AG09309 (cell line): Measurements from ENCODE around the gene TRAPPC2L.

ENCODE experiments used
- DNase-seq: peaks from one replicate; pipeline ENCODE4 v3.0.0-alpha.2; 2010; ENCODE audit warnings: low read depth
- H3K4me3 ChIP-seq: 2 replicates; pipeline ENCODE4 v1.5.1; 2011; ENCODE audit warnings: mild to moderate bottlenecking, low read depth, low read length, moderate library complexity; ENCODE audit not compliant: control insufficient read depth
- TF ChIP-seq, protein P1 (sequence below): IDR thresholded peaks from 2 replicates; pipeline ENCODE4 v1.5.1; 2011; ENCODE audit warnings: mild to moderate bottlenecking, low read depth, low read length, inconsistent platforms; ENCODE audit not compliant: insufficient read depth, control insufficient read depth; ENCODE audit errors: missing control alignments

TRAPPC2L gene

DNA sequence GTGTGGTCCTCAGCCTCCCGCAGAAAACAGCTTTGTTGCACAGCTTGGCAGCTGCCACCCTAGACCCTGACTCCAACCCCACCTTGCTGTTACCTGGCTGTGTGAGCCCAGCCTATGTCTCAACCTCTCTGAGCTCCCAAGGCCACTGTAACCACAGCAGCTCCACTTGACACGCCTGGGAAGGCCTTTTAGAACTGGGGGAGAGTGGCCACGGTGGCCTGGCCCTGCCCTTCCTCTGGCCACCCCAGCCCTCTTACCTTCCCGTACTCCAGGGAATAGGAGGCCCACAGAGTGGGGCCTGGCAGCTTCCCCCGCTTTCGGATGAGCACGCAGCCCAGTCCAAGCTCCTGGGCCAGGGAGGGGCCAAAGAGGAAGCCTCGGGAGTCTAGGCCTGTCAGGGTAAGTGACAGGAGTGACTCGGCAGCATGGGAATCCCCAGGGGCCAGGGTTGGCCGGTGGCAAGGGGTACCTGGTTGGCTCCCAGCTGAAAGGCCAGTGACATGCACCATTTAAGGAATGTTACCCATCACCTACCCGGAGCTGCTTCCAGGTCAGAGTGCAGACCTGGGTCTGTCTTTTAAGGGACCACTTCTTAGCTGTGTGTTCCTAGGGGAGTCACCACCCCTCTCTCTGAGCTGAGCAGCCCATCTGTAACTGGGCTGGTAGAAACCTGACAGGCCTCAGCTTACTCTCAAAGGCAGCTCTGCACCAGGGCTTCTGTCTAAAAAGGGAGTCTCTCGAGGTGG is 46.6 kb upstream of the TRAPPC2L start:
- TF ChIP-seq, protein P1, sequence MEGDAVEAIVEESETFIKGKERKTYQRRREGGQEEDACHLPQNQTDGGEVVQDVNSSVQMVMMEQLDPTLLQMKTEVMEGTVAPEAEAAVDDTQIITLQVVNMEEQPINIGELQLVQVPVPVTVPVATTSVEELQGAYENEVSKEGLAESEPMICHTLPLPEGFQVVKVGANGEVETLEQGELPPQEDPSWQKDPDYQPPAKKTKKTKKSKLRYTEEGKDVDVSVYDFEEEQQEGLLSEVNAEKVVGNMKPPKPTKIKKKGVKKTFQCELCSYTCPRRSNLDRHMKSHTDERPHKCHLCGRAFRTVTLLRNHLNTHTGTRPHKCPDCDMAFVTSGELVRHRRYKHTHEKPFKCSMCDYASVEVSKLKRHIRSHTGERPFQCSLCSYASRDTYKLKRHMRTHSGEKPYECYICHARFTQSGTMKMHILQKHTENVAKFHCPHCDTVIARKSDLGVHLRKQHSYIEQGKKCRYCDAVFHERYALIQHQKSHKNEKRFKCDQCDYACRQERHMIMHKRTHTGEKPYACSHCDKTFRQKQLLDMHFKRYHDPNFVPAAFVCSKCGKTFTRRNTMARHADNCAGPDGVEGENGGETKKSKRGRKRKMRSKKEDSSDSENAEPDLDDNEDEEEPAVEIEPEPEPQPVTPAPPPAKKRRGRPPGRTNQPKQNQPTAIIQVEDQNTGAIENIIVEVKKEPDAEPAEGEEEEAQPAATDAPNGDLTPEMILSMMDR, result no peak
- DNase-seq, result no peak

DNA sequence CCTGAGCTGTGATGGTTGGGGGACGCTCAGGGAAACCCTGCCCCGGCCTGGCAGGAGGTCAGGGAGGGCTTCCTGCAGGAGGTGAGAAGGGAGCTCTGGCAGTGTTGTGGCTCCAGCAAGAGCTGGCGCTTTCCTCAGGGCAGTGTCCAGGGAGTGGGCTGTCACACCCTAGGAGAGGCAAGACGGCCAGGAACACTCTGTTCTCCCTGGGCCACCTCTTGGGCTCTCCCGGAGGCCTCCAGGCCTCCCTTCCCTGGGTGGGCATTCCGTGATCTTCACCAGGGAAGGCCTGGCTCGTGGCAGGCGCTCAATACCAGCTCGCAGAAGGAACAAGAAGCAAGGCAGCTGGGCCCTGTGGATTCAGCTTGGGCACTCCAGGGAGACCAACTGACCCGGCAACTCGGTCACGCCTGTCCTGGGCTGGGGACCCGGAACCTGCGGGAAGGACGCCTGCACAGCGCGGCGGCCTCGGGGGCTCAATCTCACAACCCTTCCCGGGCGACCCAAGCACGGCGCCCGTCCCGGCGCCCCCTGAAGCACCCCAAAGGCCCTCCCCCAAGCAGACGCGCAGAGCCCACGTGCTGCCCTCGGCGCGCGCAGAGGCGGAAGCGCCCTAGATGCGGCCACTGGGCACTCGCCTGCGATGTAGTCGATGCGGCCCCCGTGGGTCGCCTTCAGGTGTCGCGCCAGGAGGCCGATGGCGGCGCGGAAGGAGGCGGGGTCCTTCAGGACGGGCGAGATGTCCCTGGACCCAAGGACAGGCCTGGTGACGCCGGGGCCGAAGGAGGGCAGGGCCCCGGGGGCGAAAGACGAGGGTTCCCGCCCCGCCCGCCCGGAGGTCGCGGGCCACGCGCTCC is 45.8 kb upstream of the TRAPPC2L start:
- DNase-seq, result no peak

More for the DNA sequence above, 46.6 kb upstream of the TRAPPC2L start:
- H3K4me3 ChIP-seq, result peak overlapping the region; percentile 62

DNA sequence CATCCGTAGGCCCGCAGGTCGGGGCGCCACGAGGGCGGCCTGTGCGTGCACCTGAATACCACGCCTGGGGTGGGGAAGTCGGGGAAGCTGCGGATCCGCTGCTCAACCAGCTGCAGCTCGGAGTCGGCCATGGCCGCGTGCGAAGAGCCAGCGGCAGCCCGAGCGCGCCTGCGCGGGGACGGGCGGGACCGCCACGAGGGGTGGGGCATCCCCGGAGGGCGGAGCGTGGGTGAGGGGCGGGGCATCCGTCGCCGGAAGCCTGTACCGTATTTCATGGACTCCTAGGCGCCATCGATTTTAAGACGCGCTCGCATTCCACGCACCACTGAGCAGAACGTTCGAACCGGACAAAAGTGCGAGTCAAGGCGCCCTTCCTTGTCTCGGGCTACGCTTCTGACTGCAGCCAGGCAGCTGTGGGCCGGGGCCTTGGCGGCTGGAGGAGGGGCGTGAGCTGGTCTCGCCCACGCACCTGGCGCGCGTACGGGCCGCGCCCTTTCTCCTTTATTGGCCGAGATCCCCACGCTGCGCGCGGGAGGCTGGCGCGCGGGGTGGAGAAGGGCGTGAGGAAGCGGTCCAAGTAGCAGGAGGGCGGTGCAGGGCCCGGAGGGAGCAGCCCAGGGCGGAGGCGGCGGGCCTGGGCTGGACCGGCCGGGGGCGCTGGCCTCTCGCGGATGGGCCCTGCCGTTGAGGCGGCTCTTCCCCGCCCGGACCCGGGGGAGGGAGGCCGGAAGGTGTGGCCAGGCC is 45.0 kb upstream of the TRAPPC2L start, which contains the start of gene APRT:
Gene APRT (minus strand): TSS at position 160 of the 744 bp plus-strand sequence. CDS start 29 bp downstream, at position 131.
- TF ChIP-seq, protein P1, result no peak
- DNase-seq, result peak; percentile 79
- peak within 1 kb of the TSS; percentile 62 for H3K4me3 ChIP-seq

More for the DNA sequence above, 45.8 kb upstream of the TRAPPC2L start:
- H3K4me3 ChIP-seq, result peak overlapping the region; percentile 62
- TF ChIP-seq, protein P1, result no peak

DNA sequence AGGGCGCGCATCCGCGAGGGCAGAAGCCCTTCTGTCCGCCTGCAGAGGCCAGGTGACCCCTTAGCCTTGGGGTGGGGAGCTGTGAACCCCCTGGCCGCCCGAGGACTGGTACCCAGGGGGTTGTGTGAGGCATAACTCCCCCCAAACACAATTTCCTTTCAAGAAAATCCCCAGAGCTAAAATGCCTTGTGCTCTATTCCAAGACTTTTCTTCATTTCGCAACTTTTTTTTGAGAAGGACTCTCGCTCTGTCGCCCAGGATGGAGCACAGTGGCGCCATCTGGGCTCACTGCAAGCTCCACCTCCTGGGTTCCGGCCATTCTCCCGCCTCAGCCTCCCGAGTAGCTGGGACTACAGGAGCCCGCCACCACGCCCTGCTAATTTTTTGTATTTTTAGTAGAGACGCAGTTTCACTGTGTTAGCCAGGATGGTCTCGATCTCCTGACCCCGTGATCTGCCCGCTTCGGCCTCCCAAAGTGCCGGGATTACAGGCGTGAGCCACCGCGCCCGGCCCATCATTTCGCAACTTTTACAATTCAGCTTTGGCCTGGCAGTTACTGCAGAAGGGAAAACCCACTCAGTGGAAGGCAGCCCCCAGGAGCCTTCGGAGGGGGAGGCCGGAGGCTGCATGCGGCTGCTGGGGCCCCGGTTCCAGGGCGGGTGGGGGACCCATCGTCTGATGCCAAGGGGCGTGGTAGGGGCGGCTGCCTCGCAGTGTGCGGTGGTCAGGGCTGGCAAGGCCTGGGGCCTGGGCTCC is 44.2 kb upstream of the TRAPPC2L start:
- DNase-seq, result no peak
- TF ChIP-seq, protein P1, result no peak
- H3K4me3 ChIP-seq, result peak overlapping the region; percentile 61

DNA sequence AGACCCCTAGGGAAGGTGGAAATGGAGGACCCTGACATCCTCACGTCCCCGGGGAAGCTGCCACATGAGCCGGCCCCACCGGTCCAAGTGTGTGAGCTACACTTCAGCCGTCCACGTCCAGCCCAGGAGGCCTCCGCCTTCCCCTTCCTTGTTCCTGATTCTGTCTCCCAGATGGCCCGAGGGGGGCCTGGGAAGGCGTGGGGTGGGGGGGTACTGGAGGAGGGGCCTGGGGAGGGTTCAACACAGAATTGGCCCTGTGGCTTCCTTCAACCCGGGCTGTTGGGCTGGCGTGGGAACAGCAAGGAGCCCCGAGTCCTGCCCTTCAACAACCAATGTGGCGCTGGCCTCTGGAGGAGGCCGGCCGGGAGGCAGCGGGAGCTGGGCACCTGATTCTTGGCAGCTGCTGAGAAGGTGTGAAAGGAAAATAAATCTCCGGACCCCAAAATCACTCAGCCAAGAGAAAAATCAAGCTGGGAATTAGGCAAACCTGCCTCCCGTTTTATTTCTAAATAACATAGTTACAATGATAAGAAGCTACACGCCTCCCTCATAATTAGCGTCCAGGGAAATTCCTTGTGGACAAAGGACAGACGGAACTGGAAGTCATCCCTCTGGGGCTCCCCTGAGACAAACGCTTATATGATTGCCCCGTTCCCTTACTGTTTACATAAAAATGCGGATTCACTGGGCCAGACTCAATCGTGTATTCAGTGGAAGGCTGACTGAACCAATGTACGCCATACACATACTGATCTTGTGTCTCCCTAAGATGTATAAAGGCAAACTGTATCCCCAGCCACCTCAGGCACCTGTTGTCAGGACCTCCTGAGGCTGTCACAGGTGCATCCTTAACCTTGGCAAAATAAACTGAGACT is 43.4 kb upstream of the TRAPPC2L start:
- TF ChIP-seq, protein P1, result no peak
- H3K4me3 ChIP-seq, result no peak overlapping the region
- DNase-seq, result no peak
